ENCODE measurements around the gene CORO7.
"Not testable (repeated sequence)": the region's sequence is repeated elsewhere in the genome, so short reads cannot be mapped to it uniquely, and the experiment has no call there.

CORO7 gene

DNA sequence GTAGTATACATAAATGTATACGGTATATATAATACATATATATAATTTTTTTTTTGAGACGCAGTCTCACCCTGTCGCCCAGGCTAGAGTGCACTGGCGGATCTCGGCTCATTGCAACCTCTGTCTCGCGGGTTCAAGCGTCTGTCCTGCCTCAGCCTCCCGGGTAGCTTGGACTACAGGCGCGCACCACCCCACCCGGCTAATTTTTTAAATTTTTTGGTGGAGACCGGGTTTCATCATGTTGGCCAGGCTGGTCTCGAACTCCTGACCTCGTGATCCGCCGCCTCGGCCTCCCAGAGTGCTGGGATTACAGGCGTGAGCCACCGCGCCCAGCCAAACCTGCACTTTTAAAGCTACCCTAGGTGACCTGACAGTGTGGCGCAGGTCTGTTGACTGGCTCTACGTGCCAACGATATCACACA is 66.0 kb downstream of the CORO7 start:
- DNase-seq = no peak

DNA sequence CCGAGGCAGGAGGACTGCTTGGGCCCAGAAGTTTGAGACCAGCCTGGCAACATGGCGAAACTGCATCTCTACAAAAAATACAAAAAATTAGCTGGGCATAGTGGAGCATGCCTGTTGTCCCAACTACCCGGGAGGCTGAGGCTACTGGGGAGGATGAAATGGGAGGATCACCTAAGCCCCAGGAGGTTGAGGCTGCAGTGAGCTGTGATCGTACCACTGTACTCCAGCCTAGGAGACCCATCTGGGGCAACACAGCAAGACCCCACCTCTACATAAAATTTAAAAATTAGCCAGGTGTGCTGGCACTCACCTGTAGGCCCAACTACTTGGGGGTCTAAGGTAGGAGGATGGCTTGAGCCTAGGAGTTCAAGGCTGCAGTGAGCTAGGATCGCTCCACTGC is 67.1 kb downstream of the CORO7 start:
- DNase-seq = no peak

DNA sequence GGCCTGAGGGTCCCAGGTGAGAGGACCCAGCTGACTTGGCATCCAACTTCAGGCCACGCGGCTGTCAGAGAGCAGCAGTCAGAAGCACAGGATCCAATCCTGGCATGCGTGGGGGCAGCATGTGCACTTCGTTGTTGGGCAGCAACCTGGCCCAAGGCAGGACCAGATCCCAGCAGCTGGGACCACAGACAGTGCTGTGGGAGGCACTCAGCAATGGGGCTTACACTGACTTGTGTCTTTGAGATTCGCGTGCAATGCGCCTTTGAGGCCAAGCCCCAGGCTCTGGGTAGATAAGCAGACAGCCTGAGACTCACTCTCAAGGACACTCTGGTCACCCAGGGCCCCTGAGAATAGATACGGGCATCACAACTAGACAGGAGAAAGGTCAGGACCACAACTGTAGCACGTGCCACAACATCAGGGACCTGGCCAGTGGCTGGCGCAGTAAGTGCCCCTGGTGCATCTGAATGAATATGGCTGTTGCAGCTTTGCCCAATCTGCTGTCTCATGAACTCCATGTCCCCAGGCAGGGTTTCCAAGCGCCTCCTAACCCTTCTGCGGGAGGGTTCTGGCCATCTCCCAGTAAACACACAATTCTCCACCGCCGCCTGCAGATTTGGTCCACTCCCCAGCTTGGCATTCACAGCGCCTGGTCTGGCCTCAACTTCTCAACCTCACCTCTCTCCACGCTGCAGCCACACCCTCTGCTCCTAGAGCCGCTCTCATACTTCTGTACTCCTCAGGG is 68.5 kb downstream of the CORO7 start:
- DNase-seq = no peak

DNA sequence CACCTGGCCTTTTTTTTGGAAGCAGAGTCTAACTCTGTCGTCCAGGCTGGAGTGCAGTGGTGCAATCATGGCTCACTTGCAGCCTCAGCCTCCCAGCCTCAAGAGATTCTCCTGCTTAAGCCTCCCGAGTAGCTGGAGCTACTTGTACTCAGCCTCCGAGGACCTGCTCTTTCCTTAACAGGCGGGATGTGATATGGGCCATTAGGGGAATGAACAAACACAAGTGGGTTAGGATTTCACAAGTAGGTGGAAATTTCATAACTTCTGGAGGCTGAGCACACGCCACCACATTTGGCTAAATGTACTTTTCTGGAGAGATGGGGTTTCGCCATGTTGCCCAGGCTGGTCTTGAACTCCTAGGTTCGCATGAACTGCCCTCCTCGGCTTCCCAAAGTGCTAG is 69.4 kb downstream of the CORO7 start:
- no peak for DNase-seq

DNA sequence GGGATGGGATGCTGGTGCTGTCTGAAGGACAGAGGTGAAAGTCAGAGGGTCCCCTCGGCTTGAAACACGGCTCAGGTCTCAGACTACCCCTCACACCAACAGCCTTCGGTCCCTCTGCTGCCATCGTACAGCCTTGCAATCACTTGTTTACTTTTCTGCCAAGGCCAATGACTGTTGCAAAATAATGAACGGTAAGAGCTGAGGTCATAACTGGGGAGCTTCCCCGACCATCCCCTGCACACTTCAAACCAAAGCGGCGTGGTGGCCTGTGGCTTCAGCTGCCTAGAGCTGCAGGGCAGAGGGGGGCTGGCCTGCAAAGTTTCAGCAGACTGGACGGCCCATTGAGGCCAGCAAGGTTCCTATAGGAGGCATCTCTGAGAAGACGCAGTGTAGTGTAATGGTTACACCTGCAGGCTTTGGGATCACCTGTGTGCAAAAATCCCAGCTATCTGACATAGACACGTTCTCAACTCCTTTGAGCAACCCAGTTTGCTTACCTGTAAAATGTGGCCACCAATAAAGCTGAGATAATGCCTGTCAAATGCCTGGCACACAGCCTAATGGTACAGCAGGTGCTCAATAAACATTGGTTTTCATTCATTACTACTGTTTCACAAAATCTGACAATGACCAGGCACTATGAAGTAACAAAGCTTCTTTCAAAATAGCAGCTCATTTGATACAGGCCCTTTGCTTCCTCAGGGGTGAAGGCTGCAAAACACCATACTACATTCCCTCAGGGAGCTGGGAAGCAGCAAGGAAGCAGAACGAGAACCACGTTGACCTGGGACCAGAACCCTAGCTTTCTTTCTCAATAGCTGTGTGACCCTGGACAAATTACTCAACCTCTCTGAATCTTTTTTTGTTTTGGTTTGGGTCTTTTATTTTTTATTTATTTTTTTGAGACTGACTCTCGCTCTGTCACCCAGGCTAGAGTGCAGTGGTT is 70.3 kb downstream of the CORO7 start:
- peak; percentile 23 for DNase-seq

DNA sequence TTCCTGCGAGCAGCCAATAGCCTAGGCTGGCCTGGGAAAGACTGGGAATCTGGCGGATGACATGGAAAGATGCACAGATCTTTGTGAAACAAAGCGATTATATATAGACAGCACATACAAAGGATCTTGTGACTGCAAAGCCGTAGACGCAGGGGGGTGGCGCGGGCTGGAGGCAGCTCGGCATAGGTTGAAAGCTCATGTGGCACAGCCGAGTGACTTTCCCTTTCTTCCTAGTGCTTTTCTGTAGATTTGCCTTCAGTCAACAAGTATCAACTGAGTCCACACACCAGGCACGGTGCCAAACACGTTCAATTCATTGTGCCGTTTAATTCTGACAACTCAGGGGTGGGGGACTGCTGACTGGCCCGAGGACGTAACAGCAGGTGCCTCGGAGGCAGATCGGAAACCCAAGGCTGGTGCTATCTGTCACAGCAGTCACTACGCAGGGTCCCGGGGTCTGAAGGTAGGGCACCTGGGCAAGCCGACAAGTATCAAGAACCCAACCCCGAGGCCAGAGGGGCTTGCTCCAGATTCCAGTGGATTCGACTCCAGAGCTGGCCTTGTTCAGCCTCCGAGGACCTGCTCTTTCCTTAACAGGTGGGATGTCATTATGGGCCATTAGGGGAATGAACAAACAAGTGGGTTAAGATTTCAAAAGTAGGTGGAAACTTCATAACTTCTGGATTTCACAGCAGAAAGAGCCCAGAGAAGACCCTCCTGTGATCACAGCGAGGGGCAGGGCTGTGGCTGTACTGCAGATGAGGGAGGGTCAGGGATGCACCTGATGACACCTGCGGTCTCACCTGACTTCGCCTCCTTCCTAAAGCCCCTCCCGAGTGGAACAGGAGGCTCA is 71.2 kb downstream of the CORO7 start:
- peak; percentile 33 for DNase-seq

DNA sequence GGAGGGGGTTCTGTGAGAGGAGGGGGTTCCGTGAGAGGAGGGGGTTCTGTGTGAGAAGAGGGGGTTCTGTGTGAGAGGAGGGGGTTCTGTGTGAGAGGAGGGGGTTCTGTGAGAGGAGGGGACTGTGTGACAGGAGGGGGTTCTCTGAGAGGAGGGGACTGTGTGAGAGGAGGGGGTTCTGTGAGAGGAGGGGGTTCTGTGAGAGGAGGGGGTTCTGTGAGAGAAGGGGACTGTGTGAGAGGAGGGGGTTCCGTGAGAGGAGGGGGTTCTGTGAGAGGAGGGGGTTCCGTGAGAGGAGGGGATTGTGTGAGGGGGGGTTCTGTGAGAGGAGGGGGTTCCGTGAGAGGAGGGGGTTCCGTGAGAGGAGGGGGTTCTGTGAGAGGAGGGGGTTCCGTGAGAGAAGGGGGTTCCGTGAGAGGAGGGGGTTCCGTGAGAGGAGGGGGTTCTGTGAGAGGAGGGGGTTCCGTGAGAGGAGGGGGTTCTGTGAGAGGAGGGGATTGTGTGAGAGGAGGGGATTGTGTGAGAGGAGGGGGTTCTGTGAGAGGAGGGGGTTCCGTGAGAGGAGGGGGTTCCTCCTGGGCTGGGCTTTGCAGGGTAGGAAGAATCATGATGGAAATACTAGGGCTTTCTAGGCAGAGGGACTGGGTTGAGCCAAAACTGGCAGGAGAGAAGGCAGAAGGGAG is 72.0 kb downstream of the CORO7 start:
- DNase-seq = not testable (repeated sequence)

DNA sequence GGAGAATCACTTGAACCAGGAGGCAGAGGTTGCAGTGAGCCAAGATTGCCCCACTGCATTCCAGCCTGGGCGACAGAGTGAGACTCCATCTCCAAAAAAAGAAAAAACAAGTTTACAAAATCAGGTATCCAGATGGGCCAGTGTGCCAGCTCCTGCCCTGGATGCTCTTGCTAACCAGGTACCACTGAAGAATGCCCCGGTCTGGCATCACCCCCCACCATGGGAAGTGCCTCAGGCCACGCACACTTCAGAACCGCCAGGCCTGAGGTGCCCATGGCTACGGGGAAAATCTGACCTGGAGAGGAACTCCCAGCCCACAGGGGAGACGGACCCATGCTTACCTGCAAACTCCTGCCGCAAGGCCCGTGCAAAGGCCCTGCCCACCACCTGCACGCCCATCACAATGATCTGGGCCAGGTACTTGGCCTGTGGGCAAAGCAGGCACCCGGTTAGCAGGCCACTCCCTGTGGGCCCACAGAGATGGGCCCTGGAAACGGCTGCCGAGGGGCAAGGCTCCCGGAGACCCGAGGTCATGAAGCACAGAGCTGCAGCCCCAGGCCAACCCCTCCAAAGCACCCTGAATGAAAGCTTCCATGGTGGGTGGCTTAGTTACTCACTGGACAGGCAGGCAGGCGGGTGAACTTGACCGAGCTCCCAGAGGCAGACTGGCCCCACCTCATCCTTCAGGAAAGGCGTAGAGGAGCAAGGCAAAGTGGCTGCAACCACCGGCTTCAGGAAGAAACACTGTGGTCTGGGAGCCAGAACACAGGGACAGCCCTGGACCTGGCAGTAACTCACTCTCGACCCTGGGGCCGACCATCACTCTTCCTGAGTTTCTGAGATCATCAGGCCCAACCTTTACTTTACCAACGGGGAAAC is 73.3 kb downstream of the CORO7 start:
- no peak for DNase-seq

DNA sequence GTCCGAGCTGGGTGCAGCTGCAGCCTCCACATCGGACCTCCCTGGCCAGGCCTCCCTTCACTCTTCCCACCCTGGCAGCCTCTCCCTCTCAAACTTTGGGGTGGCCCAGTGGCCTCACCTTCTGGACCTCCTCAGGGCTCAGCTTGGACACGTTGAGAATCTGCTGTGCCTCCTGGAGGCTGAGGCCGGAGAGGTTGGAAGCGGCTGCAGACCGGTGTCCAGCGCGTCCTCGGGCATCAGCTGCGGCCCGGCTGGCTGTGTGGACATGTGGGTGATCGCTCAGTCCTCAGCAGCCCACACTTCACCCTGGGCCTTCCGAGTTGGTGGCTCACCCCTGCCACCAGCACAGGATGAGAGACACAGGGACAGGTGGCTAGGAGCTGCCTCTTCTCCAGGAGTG is 75.1 kb downstream of the CORO7 start:
- no peak for DNase-seq

DNA sequence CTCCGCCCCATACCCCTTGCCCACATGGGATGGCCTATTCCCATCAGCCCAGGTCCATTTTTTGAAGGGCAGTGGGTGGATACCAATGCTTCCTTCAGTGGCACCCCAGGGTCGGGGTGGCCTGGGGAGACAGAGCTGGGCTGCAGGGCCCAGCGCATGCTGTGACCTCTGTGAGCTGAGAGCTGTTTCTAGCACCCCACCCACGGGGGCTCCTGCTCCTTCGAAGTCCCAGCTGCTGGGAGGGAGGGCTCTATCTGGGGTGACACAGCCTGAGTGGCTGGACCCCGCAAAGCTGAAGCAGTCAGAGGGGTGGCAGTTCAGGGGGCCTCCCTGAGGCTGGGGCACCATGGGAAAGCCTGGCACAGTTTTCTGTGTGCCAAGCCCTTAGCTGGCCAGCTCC is 76.0 kb downstream of the CORO7 start:
- no peak for DNase-seq

DNA sequence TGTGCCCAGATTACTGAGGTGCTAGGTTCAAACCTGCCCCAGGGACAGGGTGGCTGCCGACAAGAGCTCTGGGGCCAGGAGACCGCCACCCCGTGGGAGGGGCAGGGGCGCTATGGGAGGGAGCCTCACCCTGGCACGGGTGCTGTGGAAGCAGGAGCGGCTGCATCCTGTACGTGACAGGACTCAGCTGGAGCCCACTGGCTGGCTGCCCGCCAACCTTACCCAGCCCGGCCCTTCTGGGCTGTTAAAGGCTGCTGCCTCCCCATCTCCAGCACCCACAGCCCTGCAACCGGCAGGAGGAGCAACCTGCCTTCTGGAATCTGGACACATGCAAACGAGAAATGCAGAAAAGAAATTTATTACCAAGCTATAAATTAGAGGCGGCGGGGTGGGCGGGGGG is 76.5 kb downstream of the CORO7 start:
- peak; percentile 36 for DNase-seq

DNA sequence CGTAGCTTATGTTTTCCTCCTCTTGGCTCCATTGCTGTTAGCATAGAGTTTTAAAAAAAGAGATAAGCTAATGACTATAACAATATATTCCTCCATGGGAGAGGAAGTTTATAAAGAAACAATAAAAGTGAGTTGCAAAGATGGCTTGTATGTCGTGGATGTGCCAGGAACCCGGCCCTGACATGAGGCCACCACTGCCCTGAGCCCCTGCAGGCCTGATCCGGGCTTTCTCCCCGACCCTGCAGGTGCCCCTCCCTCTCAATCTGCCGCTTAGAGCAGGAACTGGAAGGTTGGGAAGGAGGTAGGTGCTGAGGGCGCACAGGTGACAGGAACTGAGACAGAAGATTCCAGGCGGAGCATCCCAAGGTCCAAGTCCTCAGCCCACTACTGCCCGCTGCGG is 76.9 kb downstream of the CORO7 start:
- DNase-seq = no peak

DNA sequence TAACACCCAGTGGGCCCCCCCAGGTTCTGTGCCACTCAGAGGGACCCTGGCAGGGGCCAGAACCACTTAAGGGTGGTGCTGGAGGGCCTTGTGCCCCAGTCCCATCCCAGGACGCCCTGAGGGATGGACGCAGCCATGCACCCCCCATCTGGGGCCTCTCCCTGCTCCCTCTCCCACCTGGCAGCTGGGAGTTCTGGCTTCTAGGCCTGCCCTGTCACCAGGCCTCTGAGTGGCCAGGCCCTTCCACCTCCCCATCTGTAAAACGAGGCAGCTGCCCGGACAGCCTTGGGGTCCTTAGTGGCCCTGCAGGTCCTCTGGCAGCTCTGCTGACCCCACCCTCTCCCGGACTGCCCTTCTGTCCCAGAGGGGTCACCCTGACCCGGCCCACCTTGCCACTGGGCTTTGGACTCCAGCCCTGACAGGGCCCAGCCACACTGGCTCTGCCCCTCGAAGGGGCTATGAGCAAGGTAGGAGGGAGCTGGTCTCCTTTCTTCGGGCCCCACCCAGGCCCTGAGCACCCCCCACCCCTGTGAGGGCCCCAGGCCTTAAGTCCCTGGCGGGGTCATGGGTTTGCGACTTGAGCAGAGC is 77.6 kb downstream of the CORO7 start:
- no peak for DNase-seq

DNA sequence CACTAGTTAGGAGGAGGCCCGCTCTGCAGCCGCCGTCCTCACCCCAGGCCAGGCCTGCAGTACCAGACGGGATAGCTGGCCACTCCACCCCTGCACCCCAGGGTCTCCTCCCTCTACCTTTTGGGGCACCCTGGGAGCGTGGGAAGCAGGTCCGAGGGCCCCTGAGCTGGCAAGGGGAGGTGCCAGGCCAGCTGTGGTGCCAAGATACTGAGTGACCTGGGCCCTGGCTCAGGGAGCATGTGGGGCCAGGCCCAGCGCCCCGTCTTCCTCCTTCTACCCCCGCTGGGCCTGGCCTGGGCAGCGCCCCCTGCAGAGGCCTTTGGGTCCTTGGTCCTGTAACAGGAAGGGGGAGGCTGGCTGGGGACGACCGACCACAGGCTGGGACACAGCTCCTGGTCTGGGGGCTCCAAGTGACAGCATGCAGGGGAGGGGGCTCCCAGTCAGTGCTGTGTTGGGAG is 78.2 kb downstream of the CORO7 start:
- no peak for DNase-seq

DNA sequence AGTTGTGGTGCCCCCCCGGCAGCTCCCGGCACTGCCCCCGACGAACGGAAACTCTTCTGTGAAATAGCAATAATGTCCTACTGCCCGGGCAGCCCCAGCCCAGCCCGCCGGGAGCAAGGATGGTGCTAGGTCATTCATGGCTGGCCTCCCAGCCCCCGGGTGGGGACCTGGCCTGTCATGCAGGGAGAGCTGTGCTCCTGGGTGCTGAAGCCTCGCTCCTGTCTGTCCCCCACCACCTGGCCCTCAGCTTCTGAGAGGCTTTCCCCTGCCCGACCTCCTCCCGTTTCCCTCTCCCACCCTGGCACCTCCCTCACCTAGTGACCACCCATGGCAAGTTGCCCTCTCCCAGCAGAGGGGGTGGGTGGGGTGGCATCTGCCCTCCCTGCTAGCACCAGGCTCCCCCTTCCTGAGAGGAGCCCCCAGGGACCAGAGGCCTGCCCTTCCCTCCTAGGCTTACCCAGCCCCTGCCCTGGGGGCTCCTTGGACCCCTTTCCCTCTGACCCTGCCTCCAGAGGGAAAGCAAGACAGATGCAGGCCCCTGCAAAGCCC is 78.8 kb downstream of the CORO7 start:
- DNase-seq = no peak

DNA sequence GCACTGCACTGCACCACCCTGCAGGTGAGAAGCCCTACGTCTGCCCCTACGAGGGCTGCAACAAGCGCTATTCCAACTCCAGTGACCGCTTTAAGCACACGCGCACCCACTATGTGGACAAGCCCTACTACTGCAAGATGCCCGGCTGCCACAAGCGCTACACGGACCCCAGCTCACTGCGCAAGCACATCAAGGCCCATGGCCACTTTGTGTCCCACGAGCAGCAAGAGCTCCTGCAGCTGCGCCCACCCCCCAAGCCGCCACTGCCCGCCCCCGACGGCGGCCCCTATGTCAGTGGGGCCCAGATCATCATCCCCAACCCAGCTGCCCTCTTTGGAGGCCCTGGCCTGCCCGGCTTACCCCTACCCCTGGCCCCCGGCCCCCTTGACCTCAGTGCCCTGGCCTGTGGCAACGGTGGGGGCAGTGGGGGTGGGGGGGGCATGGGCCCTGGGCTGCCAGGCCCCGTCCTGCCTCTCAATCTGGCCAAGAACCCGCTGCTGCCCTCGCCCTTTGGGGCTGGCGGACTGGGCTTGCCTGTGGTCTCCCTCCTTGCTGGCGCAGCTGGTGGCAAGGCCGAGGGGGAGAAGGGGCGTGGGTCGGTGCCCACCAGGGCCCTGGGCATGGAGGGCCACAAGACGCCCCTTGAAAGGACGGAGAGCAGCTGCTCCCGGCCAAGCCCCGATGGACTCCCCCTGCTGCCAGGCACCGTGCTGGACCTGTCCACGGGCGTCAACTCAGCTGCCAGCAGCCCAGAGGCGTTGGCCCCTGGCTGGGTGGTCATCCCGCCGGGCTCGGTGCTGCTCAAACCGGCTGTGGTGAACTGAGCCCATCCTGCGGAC is 79.5 kb downstream of the CORO7 start:
- no peak for DNase-seq

DNA sequence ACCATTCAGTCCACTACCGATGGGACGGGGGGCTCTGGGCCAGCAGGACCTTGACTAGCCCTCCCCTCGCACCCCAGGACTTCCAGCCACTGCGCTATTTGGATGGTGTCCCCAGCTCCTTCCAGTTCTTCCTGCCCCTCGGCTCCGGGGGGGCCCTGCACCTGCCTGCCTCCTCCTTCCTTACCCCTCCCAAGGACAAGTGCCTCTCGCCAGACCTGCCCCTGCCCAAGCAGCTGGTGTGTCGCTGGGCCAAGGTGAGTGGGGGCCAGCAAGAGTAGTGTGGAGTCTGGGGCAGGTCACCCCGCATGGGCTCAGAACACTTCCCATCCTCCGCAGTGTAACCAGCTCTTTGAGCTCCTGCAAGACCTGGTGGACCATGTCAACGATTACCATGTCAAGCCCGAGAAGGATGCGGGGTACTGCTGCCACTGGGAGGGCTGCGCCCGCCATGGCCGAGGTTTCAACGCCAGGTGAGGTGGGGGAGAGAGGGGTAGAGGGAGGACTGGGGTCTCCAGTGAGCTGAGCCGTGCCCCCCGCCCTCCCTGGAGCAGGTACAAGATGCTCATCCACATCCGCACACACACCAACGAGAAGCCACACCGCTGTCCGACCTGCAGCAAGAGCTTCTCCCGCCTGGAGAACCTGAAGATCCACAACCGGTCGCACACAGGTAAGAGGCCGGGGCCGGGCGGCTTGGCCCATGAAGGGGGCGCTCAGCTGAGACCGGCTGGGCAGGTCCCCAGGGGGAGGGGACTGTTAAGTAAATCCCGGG is 81.5 kb downstream of the CORO7 start:
- DNase-seq = no peak

DNA sequence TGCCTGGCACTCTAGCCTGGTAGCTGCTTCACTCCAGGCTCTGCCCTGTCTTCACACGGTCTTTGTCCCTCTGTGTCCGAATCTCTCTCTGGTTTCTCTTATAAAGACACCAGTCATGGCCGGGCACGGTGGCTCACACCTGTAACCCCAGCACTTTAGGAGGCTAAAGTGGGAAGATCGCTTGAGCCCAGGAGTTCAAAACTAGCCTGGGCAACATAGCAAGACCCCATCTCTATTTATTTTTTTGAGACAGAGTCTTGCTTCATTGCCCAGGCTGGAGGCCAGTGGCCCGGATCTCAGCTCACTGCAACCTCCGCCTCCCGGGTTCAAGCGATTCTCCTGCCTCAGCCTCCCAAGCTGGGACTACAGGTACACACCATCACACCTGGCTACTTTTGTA is 82.7 kb downstream of the CORO7 start:
- not testable (repeated sequence) for DNase-seq

DNA sequence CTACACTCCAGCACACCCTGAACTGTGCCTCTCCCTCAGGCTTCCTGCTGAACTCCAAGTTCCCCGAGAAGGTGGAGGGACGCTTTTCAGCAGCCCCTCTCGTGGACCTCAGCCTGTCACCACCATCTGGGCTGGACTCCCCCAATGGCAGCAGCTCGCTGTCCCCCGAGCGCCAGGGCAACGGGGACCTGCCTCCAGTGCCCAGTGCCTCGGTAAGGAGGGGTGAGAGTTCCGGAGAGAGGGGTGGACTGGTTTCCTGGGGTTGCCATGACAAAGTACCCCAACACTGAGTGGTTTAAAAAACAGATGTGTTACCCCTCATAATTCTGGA is 83.1 kb downstream of the CORO7 start:
- DNase-seq = no peak
